Activated CD8-positive, alpha-beta memory T cell treated with anti-CD3 and anti-CD28 coated beads, Interleukin-2, amount 50 U/mL, for 48 hours (primary cell): Measurements from ENCODE around the gene LMBRD1.
"Not testable (repeated sequence)": the region's sequence is repeated elsewhere in the genome, so short reads cannot be mapped to it uniquely, and the experiment has no call there.

Experiments used
- DNase-seq: peaks from one replicate; pipeline ENCODE4 v3.0.0-alpha.2; 2020

LMBRD1 gene

DNA sequence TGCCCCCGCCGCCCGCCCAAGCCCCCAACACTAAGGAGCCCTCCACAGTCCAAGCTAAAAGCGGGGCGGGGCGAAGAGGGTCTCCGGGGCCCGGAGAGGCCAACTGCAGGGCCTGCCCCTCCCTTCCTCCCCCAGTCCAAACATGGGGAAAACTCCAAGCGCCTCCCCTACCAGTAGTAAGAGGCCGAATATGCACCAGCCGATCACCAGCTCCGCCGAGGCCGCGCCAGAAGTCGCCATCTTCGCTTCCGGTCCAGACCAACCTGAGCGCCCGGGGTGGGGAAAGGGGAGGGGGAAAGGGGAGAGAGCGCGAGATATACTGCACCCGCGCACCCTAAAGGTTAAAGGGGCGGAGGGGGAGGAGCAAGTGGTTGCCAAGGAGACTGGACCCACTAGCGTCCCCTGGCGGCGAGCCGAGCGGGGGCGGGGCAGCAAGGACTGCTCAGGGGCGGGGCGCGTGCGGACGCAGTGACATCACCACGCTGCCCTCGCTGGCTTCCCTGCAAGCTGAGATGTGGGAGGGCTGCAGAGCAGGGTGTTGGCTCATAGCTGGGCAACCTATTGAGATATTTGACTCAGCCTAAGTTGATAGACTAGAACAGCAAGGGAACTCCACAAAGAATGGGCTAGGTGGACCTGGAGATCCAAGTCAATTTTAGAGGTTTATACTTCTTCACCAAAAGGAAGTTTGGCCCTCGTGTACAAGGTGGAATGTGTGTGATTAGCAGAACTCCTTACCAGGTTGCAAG lies at the start of gene LMBRD1:
Gene LMBRD1 (minus strand): TSS at position 369 of the 749 bp plus-strand sequence. CDS start 129 bp downstream, at position 240.
- peak; percentile 100 for DNase-seq

DNA sequence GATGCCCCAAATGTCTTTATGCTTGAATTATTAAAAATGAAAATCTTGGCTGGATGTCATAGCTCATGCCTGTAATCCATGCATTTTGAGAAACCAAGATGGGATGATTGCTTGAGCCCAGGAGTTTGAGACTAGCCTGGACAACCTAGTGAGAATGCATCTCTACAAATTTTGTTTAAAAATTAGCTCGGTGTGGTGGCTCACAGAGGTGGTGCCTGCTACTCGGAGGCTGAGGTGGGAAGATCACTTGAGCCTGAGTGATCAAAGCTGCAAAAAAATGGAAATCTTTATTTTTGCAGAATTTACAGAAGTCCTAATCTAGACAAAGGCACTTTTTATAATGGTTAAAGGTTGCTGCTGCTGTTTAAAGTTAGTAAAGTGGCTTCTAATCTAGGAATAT lies 49.5 kb upstream of the LMBRD1 start:
- no peak for DNase-seq

- DNase-seq, result no peak
These were observed 46.4 kb upstream of the LMBRD1 start for GRCh38 chr6:69843189-69843588.

GRCh38 chr6:69841862-69842261 lies 45.1 kb upstream of the LMBRD1 start:
- DNase-seq, result no peak

GRCh38 chr6:69835414-69836179 lies 38.8 kb upstream of the LMBRD1 start:
- DNase-seq, result no peak

GRCh38 chr6:69832558-69832957 lies 35.7 kb upstream of the LMBRD1 start:
- DNase-seq, result no peak

GRCh38 chr6:69827276-69827893 lies 30.6 kb upstream of the LMBRD1 start:
- DNase-seq, result no peak

- no peak for DNase-seq
These were observed 29.1 kb upstream of the LMBRD1 start for GRCh38 chr6:69825904-69826303.

- DNase-seq, result not testable (repeated sequence)
These were observed 27.5 kb upstream of the LMBRD1 start for GRCh38 chr6:69824355-69824754.

GRCh38 chr6:69820438-69820837 lies 23.6 kb upstream of the LMBRD1 start:
- no peak for DNase-seq

GRCh38 chr6:69820018-69820417 lies 23.2 kb upstream of the LMBRD1 start:
- no peak for DNase-seq

GRCh38 chr6:69819138-69819537 lies 22.3 kb upstream of the LMBRD1 start:
- no peak for DNase-seq

GRCh38 chr6:69818223-69818930 lies 21.6 kb upstream of the LMBRD1 start:
- no peak for DNase-seq

DNA sequence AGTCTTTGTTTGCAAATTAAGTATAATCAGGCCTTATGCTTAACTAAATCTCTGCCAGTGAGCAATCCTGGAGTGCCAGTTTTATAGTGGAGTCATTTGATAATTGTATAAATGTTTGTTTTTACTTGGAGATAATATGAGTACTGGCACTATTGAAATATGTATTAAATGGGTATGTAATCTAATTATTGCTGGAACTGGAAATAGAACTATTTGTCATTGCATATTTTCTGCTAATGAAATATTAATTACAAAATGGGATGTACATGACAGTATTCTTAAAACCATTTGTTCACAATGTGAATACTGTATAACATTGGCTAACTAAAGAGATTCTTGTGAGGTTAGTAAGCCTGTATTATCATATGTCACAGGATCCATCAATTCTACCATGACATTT lies 20.5 kb upstream of the LMBRD1 start:
- DNase-seq, result no peak

DNA sequence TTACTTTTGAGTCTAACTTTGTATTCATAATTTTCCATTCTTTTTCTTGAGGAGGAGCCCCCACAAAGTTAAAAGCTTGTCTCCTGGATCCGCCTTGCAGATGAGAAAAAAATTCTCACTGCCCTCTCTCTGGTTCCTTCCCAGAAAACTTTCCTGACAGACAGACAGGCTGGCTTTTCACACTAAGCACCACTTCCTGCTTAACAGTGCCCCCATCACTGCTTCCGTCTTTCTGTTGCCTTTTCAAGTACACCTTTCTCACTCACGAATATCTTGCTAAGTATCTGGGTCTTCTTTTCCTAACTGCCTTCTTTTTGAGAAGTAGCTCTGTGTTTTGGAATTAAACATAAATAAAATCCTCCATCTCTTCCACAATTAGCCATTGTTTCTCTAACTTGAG lies 19.8 kb upstream of the LMBRD1 start:
- no peak for DNase-seq

DNA sequence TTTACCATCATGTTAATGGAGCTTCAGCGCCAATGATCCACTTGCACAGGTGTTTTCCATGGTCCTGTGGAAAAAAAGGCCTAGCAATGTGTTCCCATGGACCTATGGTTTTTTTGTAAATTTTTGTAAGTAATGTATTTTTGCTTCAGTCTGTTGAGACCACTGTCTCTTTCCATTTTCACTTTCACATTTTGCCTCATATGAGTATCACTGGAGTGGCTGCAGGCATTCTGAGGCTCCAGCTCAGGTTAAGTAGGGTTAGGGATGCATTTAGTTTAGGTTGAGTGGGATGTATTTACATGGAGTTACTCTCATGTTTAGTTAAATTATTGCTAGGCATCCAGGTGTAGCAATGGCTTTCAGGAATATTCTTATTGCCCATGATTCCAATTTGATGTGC lies 19.2 kb upstream of the LMBRD1 start:
- DNase-seq, result no peak

- DNase-seq, result no peak
These were observed 16.7 kb upstream of the LMBRD1 start for GRCh38 chr6:69813508-69813907.

DNA sequence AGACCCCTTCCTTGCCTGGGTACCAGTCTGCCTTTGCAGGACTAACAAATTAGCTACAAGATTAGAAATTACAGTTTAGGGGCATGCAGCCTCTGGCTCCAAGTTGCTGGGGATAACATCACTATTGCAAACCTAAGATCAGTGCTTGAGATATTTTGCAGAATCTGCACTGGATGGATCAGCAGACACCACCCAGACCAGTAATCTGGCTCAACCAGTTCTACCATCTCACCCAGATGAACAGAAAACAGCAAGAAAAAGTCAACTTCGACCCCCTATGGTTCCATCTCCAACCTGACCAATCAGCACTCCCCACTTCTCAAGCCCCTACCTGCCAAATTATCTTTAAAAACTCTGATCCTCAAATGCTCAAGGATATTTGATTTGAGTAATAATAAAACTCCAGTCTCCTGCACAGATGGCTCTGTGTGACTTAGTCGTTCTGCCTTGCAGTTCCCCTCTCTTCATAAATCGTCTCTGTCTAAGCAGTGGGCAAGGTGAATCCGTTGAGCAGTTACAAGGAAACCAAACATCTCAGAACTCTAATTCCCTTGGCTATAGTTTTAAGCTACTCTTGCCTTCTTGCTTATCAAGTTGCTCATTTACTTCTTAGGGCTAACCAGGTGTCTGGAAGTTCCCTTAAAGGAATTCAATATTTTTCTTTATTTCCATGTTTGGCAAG lies 16.1 kb upstream of the LMBRD1 start:
- no peak for DNase-seq

- DNase-seq, result no peak
These were observed 6.2 kb upstream of the LMBRD1 start for GRCh38 chr6:69802995-69803394.

DNA sequence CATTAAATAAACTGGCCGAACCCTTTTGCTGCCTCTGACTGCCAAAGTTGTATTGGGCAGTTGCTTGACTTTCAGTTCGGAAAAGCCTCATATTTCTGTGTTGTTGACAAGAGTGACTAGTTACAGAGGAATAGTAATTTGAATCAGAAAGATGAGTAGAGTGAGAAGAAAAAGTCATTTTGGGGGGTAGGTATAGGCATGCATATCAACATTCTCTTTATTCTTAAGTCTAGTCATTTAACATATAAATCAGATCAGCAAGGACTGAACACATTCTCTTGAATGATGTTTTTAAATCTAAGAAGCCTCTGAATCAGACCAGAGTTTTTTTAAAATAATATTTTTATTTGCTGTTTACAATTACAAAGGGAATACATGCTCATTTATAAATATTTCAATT lies 4.9 kb upstream of the LMBRD1 start:
- DNase-seq, result no peak

- DNase-seq, result no peak
These were observed 4.4 kb upstream of the LMBRD1 start for GRCh38 chr6:69801225-69801624.

- DNase-seq, result not testable (repeated sequence)
These were observed 2.0 kb upstream of the LMBRD1 start for GRCh38 chr6:69798796-69799195.
